Measurements from ENCODE around the gene CDT1. TPM values are rescaled to one million over a fixed set of nuclear protein-coding genes. Genes with fewer than 3 reads are reported as not detected.
A peak's percentile ranks its signal among the peaks of the same experiment; 100 is the strongest.

CDT1 gene
- total RNA-seq, 1 experiment from 2014 or later: 97.7 TPM

DNA sequence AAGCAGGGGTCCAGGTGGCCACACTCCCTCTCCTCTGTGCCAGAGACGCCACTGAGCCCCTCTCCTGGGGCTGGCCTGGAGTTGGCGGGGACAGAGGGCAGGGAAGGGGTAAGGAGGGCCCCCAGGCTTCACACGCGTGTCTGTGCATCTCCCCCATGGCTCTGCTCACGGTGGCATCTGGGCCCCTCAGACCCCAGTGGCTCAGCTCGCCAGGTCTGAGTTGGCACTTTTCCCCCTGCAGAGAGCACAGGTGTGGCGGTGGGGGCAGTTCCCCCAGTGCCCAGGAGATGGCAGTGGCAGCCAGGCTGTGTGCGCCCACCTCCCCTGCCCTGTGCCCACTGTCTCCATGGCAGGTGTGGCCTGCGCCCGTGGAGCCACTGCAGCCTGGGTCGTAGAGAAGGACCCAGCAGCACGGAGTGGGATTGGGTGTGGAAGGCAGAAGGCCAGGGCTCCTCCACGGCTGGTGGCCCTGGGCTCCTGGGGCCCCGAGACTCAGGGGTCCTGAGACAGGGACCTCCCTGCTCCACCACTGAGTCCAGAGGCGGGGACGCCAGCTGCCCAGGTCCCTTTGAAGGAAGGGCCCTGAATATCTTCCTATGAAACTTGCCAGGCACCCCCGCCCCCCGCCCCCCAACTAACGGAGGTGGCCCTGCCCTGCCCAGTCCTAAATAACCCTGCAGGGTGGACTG, 12.5 kb downstream of the CDT1 start:
- peak in 1 of 2 experiments; percentile 79 for DNase-seq
- POLR2A ChIA-PET: no interaction called here

DNA sequence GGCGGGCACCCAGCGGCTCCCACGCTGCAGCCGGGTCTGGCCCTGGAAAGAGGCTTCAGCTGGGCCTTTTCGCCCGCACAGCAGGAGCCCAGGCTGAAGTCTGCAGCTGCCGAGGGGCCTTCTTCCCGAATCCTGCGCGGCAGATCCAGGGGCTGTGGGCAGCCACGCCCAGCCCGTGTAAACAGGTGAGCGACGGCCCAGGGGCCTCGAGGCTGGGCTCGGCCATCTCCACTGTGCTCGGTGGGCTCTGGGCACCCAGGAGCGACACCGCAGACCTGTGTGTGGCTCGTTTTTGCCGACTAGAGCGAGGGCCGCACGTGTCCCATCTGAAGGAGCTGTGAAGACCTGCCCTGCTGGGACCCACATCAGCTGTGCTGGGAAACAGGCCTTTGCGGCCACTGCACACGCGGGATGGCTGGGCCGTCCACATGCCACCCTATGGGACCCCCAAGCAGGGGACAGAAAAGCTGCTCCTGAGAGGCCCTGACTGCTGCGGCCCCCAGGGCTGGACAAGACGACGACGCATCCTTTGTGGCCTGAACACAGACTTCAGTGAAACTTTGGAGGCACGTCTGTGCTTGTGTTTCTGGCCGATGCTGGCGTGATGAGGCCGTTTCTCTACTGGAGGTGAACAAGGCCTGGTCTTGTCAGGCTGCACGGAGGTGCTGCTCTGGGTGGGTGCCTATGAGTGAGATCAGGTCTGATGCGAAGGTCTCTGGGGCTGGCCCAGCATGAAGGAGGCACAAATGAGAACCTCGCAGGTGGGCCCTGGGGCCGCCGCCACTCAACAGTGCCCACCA, 13.3 kb downstream of the CDT1 start:
- H3K36me3 Mint-ChIP-seq (ENCODE audit: insufficient read depth, unreplicated experiment): peaks cover 55% of the 10 kb centered on the region
- Histone ChIP-seq H3K9me3 (no peaks in the 10 kb centered on the region), H3K27me3 (replicated peaks; ENCODE audit: control insufficient read depth, insufficient read depth, low read length) (no peaks in the 10 kb centered on the region), H3K36me3 (ENCODE audit: control insufficient read depth, insufficient read depth, low read length) (no peaks in the 10 kb centered on the region), H3K4me3 (ENCODE audit: low read depth, low read length) (no peak overlapping the region), H3K4me1 (peaks cover 5% of the 10 kb centered on the region)
- ChIA-PET POLR2A (interaction anchor here (0.5 kb wide), 1 partner anchor 840 kb away, joined by 4 read pairs; no protein-coding TSS in a partner anchor), CTCF (interaction anchor here (1.0 kb wide), 1 partner anchor 41 kb away, joined by 3 read pairs; no protein-coding TSS in a partner anchor)
- BruUV-seq (replicated peaks): no TSS peak
- no peak overlapping the region for H3K4me3 Mint-ChIP-seq (ENCODE audit: unreplicated experiment)
- no peaks in the 10 kb centered on the region for H3K27me3 Mint-ChIP-seq (ENCODE audit: insufficient read depth, unreplicated experiment)
- no peaks in the 10 kb centered on the region for H3K9me3 Mint-ChIP-seq (ENCODE audit: unreplicated experiment)
- TF ChIP-seq, protein P1, sequence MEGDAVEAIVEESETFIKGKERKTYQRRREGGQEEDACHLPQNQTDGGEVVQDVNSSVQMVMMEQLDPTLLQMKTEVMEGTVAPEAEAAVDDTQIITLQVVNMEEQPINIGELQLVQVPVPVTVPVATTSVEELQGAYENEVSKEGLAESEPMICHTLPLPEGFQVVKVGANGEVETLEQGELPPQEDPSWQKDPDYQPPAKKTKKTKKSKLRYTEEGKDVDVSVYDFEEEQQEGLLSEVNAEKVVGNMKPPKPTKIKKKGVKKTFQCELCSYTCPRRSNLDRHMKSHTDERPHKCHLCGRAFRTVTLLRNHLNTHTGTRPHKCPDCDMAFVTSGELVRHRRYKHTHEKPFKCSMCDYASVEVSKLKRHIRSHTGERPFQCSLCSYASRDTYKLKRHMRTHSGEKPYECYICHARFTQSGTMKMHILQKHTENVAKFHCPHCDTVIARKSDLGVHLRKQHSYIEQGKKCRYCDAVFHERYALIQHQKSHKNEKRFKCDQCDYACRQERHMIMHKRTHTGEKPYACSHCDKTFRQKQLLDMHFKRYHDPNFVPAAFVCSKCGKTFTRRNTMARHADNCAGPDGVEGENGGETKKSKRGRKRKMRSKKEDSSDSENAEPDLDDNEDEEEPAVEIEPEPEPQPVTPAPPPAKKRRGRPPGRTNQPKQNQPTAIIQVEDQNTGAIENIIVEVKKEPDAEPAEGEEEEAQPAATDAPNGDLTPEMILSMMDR (IDR thresholded peaks at IDR 0.05; ENCODE audit: insufficient read depth in 1 of 2, low read depth in 1 of 2, low read length in 1 of 2, severe bottlenecking in 1 of 2, unreplicated experiment in 1 of 2): no peak
- intact Hi-C loops (cut with micrococcal nuclease; ENCODE audit: unreplicated experiment): loop anchor here (1.0 to 2.0 kb wide), 3 partner anchors 40 to 400 kb away; partner anchors contain the start of genes TRAPPC2L and ZNF778
- H3K4me1 Mint-ChIP-seq (ENCODE audit: low read depth, unreplicated experiment): no peaks in the 10 kb centered on the region
- no peak overlapping the region for H3K27ac Mint-ChIP-seq (ENCODE audit: unreplicated experiment)
- DNase-seq: no peak

More for the DNA sequence above, 12.5 kb downstream of the CDT1 start:
- H3K4me1 ChIP-seq: peaks cover 5% of the 10 kb centered on the region
- Mint-ChIP-seq H3K27ac (ENCODE audit: unreplicated experiment) (no peak overlapping the region), H3K9me3 (ENCODE audit: unreplicated experiment) (no peaks in the 10 kb centered on the region), H3K36me3 (ENCODE audit: insufficient read depth, unreplicated experiment) (peaks cover 64% of the 10 kb centered on the region), H3K27me3 (ENCODE audit: insufficient read depth, unreplicated experiment) (no peaks in the 10 kb centered on the region), H3K4me1 (ENCODE audit: low read depth, unreplicated experiment) (no peaks in the 10 kb centered on the region), H3K4me3 (ENCODE audit: unreplicated experiment) (no peak overlapping the region)
- H3K27me3 ChIP-seq (replicated peaks; ENCODE audit: control insufficient read depth, insufficient read depth, low read length): no peaks in the 10 kb centered on the region
- no peak overlapping the region for H3K4me3 ChIP-seq (ENCODE audit: low read depth, low read length)
- no peaks in the 10 kb centered on the region for H3K9me3 ChIP-seq
- BruUV-seq (replicated peaks): no TSS peak
- H3K36me3 ChIP-seq (ENCODE audit: control insufficient read depth, insufficient read depth, low read length): no peaks in the 10 kb centered on the region
- TF ChIP-seq, protein P1 (IDR thresholded peaks at IDR 0.05; ENCODE audit: insufficient read depth in 1 of 2, low read depth in 1 of 2, low read length in 1 of 2, severe bottlenecking in 1 of 2, unreplicated experiment in 1 of 2): peak; percentile 86 to 90
- CTCF ChIA-PET: interaction anchor here (0.6 to 1.5 kb wide), 3 partner anchors 41 to 180 kb away, joined by 3 to 7 read pairs (median 4); partner anchors contain the start of genes GALNS and TRAPPC2L
- intact Hi-C loops (cut with micrococcal nuclease; ENCODE audit: unreplicated experiment): loop anchor here (1.0 to 2.0 kb wide), 3 partner anchors 41 to 401 kb away; partner anchors contain the start of genes TRAPPC2L and ZNF778
